SK-MEL-5 (cell line): ENCODE measurements around the gene PTPN7. TPM values are rescaled to one million over a fixed set of nuclear protein-coding genes. Genes with fewer than 3 reads are reported as not detected.
"Not testable (repeated sequence)": the region's sequence is repeated elsewhere in the genome, so short reads cannot be mapped to it uniquely, and the experiment has no call there.

Experiments used
- DNase-seq: peaks from one replicate; pipeline ENCODE4 v3.0.0-alpha.2; 2016; ENCODE audit warnings: low read depth, low spot score
- in situ Hi-C: cut with HindIII; loops from 2 replicates; pipeline ENCODE4 v1.10.0; 2016; ENCODE audit warnings: low sequenced_read_pairs, high pct_unique_total_duplicates, low pct_unique_long_range_greater_than_20kb
- total RNA-seq: library from RNA; depleted of rRNA; stranded (reverse); fragments of >200 nt; shearing (Covaris generic); gene quantifications from 2 replicates; pipeline ENCODE4 v1.2.3, GENCODE V29; 2014

The PTPN7 gene
- total RNA-seq, 1 experiment from 2014 or later = not detected

GRCh38 chr1:202129453-202130296 is 30.7 kb downstream of the PTPN7 start:
- no peak for DNase-seq
- in situ Hi-C loops = no loop called here

GRCh38 chr1:202127836-202128622 is 32.4 kb downstream of the PTPN7 start:
- DNase-seq = no peak
- in situ Hi-C loops = no loop called here

- in situ Hi-C loops = no loop called here
- DNase-seq = no peak
These were observed 33.3 kb downstream of the PTPN7 start for GRCh38 chr1:202127061-202127460.

- DNase-seq = no peak
- in situ Hi-C loops = no loop called here
These were observed 34.0 kb downstream of the PTPN7 start for GRCh38 chr1:202126426-202126825.

- DNase-seq = no peak
- in situ Hi-C loops = no loop called here
These were observed 34.8 kb downstream of the PTPN7 start for GRCh38 chr1:202125611-202126010.

- DNase-seq = no peak
- in situ Hi-C loops = no loop called here
These were observed 36.3 kb downstream of the PTPN7 start for GRCh38 chr1:202124142-202124541.

GRCh38 chr1:202123336-202123813 is 37.0 kb downstream of the PTPN7 start:
- in situ Hi-C loops = no loop called here
- DNase-seq = no peak

- DNase-seq = peak; percentile 64
- in situ Hi-C loops = no loop called here
These were observed 37.6 kb downstream of the PTPN7 start, which contains the start of gene GPR37L1 for GRCh38 chr1:202122639-202123335. GPR37L1 (plus strand) TSS chr1:202122917; CDS start chr1:202122964, 47 bp downstream.

GRCh38 chr1:202121006-202121405 is 39.4 kb downstream of the PTPN7 start:
- in situ Hi-C loops = no loop called here

GRCh38 chr1:202117898-202118371 is 42.5 kb downstream of the PTPN7 start:
- no peak for DNase-seq

More at GRCh38 chr1:202121006-202121405, 39.4 kb downstream of the PTPN7 start:
- DNase-seq = no peak

GRCh38 chr1:202116287-202116686 is 44.1 kb downstream of the PTPN7 start:
- no peak for DNase-seq
- in situ Hi-C loops = no loop called here

More at GRCh38 chr1:202117898-202118371, 42.5 kb downstream of the PTPN7 start:
- in situ Hi-C loops = no loop called here

GRCh38 chr1:202113690-202114300 is 46.6 kb downstream of the PTPN7 start:
- in situ Hi-C loops = no loop called here
- DNase-seq = no peak

GRCh38 chr1:202112859-202113689 is 47.3 kb downstream of the PTPN7 start:
- in situ Hi-C loops = no loop called here
- no peak for DNase-seq

GRCh38 chr1:202111589-202111988 is 48.8 kb downstream of the PTPN7 start:
- in situ Hi-C loops, DNase-seq: not testable (repeated sequence)

GRCh38 chr1:202110977-202111376 is 49.4 kb downstream of the PTPN7 start:
- no peak for DNase-seq
- in situ Hi-C loops = no loop called here
